GM12892 (cell line): ENCODE measurements around the gene RANBP3L.

Experiments
- POLR2A ChIP-seq: IDR thresholded peaks from 2 replicates; pipeline ENCODE4 v1.6.1; 2011; ENCODE audit warnings: low read depth, low read length, control low read depth
- POLR2AphosphoS5 ChIP-seq: IDR thresholded peaks from 2 replicates; pipeline ENCODE4 v1.6.1; 2011; ENCODE audit warnings: low read depth, low read length, control low read depth

DNA sequence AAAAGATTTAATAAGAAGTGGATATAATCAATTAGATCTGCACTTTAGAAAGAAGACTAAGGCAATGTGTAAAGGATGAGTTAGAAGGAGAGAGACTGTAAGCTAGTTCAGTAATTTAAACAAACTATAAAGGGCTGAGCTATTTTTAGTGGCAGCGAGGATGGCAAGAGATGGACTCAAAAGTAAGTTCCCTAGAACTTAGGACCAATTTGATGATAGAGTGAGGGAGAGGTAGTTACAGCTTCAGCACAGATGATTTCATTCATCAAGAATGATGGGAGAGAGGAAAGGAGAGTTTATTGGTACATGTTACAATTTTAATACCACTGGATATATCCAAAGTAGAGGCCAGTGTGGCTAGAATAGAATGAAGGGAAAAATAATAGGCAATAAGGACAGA is 79.1 kb downstream of the RANBP3L start:
- no peak for TF ChIP-seq POLR2AphosphoS5
- no peak for TF ChIP-seq POLR2A
